Gastrocnemius medialis (tissue), 4 donors: Measurements from ENCODE around the gene RCSD1. TPM values are rescaled to one million over a fixed set of nuclear protein-coding genes. Genes with fewer than 3 reads are reported as not detected.
A peak's percentile ranks its signal among the peaks of the same experiment; 100 is the strongest.

Source experiments
- ATAC-seq, 2 donors: fragments of 150-250 bp; one replicate each; pipeline ENCODE4 v1.9.1; 2016
- DNase-seq, 2 donors: peaks; one replicate each; pipeline ENCODE4 v3.0.0-alpha.2; 2019
- H3K27ac ChIP-seq, 4 donors: fragments of 200-600 bp; sonication (generic); 1 replicate in 1 of 4; 2 replicates in 3 of 4; pipeline ENCODE4 v1.5.1; 2016 to 2018; ENCODE audit warnings: mild to moderate bottlenecking in 2 of 4, moderate library complexity in 1 of 4
- H3K27me3 ChIP-seq, 3 donors: fragments of 200-600 bp; sonication (generic) in 2 of 3; 1 replicate in 1 of 3; 2 replicates in 2 of 3; pipeline versions ENCODE4 v1.5.1 to v1.6.0; 2016 to 2019; ENCODE audit warnings: mild to moderate bottlenecking in 1 of 3, moderate library complexity in 1 of 3
- H3K36me3 ChIP-seq, 2 donors: fragments of 200-600 bp; sonication (generic) in 1 of 2; one replicate each; pipeline ENCODE4 v1.5.1; 2017 to 2018
- H3K4me1 ChIP-seq, 2 donors: fragments of 200-600 bp; sonication (generic) in 1 of 2; one replicate each; pipeline ENCODE4 v1.5.1; 2016 to 2017; ENCODE audit warnings: mild to moderate bottlenecking in 2 of 2
- H3K4me3 ChIP-seq, 4 donors: fragments of 200-600 bp; sonication (generic) in 3 of 4; 1 replicate in 1 of 4; 2 replicates in 3 of 4; pipeline ENCODE4 v1.5.1; 2016 to 2019; ENCODE audit warnings: mild to moderate bottlenecking in 2 of 4
- H3K9me3 ChIP-seq, 3 donors: fragments of 200-600 bp; sonication (generic) in 2 of 3; 1 replicate in 1 of 3; 2 replicates in 2 of 3; pipeline ENCODE4 v1.5.1; 2016 to 2019
- CTCF ChIP-seq, 5 experiments: fragments of 450-650 bp in 3 of 5; fragments of 200-600 bp in 2 of 5; sonication (generic) in 2 of 5; IDR thresholded peaks in 4 of 5; conservative IDR thresholded peaks in 1 of 5; 1 replicate in 4 of 5; 2 replicates in 1 of 5; pipeline ENCODE4 v1.5.1; 2016 to 2019; ENCODE audit warnings: antibody characterized with exemption in 5 of 5, mild to moderate bottlenecking in 3 of 5, moderate library complexity in 3 of 5
- POLR2A ChIP-seq, 2 donors: fragments of 450-650 bp; IDR thresholded peaks; one replicate each; pipeline ENCODE4 v1.6.1; 2017; ENCODE audit warnings: antibody characterized with exemption in 2 of 2, mild to moderate bottlenecking in 2 of 2, moderate library complexity in 2 of 2
- in situ Hi-C, 4 donors: fragments of 200-750 bp; cut with MboI; loops; one replicate each; pipeline versions ENCODE4 v1.15.0 to v1.8.0; 2017; ENCODE audit warnings: low sequenced_read_pairs in 4 of 4
- intact Hi-C: fragments of 100-400 bp; cut with DNase I; formaldehyde crosslinking; loops from one replicate; pipeline ENCODE4 v1.15.1; 2023; ENCODE audit warnings: low total_unique reads
- total RNA-seq, 4 donors: library from RNA; depleted of rRNA; stranded (reverse); fragments of >200 nt; gene quantifications; one replicate each; pipeline versions ENCODE4 v1.1.0 to v1.2.3, GENCODE V29; 2016

Gene RCSD1
- total RNA-seq, 4 donors from 2014 or later = 6.0 to 14.8 (median 7.5) TPM

DNA sequence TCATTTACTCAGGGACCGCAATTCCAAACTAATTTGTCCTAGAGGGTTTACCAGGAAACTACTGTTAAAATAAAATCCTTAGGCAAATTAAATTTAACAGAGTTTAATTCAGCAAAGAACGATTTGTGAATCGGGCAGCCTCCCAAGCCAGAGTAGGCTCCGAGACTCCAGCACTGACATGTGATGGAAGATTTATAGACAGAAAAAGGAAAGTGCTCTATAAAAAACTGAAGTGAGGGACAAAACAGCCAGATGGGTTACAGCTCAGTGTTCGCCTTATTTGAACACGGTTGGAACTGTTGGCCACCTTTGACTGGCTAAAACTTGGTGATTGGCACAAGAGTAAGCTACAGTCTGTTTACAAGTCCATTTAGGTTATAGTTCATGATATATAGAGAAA is 35.2 kb upstream of the RCSD1 start:
- ATAC-seq (no peak), DNase-seq (no peak)
- no peak for TF ChIP-seq POLR2A (IDR thresholded peaks at IDR 0.05)
- TF ChIP-seq CTCF (IDR thresholded peaks at IDR 0.05 in 4 of 5, conservative IDR thresholded peaks at IDR 0.05 in 1 of 5) = no peak
- Histone ChIP-seq H3K9me3 (no peaks in the 10 kb centered on the region), H3K36me3 (no peaks in the 10 kb centered on the region), H3K4me1 (no peaks in the 10 kb centered on the region), H3K4me3 (no peak overlapping the region), H3K27me3 (no peaks in the 10 kb centered on the region), H3K27ac (no peak overlapping the region)
- in situ Hi-C loops (no loop called here), intact Hi-C loops (no loop called here)

GRCh38 chr1:167599957-167600581 is 30.0 kb upstream of the RCSD1 start:
- intact Hi-C loops (loop anchor here (1.0 to 5.0 kb wide), 3 partner anchors 37 to 202 kb away; no protein-coding TSS in a partner anchor), in situ Hi-C loops (loop anchor here (5.0 to 25.0 kb wide), 2 partner anchors 87 to 212 kb away; no protein-coding TSS in a partner anchor)
- H3K27me3 ChIP-seq = no peaks in the 10 kb centered on the region
- H3K36me3 ChIP-seq = no peaks in the 10 kb centered on the region
- peak; percentile 38 to 72 for DNase-seq
- H3K27ac ChIP-seq = peak overlapping the region in 3 of 4 donors; percentile 15 to 70 (median 29)
- H3K9me3 ChIP-seq = no peaks in the 10 kb centered on the region
- ATAC-seq = peak; percentile 93 to 96
- peak; percentile 39 to 76 (median 65) for TF ChIP-seq CTCF (IDR thresholded peaks at IDR 0.05 in 4 of 5, conservative IDR thresholded peaks at IDR 0.05 in 1 of 5)
- TF ChIP-seq POLR2A (IDR thresholded peaks at IDR 0.05) = no peak
- no peak overlapping the region for H3K4me3 ChIP-seq
- peaks cover 19 to 25% of the 10 kb centered on the region in 2 donors for H3K4me1 ChIP-seq

- H3K27ac ChIP-seq = peak overlapping the region; percentile 46 to 70 (median 52)
- in situ Hi-C loops = loop anchor here (5.0 to 25.0 kb wide), 2 partner anchors 86 to 211 kb away; no protein-coding TSS in a partner anchor
- H3K4me3 ChIP-seq = no peak overlapping the region
- no peaks in the 10 kb centered on the region for H3K27me3 ChIP-seq
- intact Hi-C loops = loop anchor here (5.0 kb wide), 2 partner anchors 36 to 201 kb away; no protein-coding TSS in a partner anchor
- DNase-seq = peak; percentile 43 to 50
- H3K9me3 ChIP-seq = no peaks in the 10 kb centered on the region
- no peak for TF ChIP-seq POLR2A (IDR thresholded peaks at IDR 0.05)
- TF ChIP-seq CTCF (IDR thresholded peaks at IDR 0.05 in 4 of 5, conservative IDR thresholded peaks at IDR 0.05 in 1 of 5) = no peak
- no peaks in the 10 kb centered on the region for H3K36me3 ChIP-seq
- H3K4me1 ChIP-seq = peaks cover 19 to 25% of the 10 kb centered on the region in 2 donors
- ATAC-seq = peak; percentile 33 to 49
Measured at GRCh38 chr1:167601442-167602383, 28.3 kb upstream of the RCSD1 start.

DNA sequence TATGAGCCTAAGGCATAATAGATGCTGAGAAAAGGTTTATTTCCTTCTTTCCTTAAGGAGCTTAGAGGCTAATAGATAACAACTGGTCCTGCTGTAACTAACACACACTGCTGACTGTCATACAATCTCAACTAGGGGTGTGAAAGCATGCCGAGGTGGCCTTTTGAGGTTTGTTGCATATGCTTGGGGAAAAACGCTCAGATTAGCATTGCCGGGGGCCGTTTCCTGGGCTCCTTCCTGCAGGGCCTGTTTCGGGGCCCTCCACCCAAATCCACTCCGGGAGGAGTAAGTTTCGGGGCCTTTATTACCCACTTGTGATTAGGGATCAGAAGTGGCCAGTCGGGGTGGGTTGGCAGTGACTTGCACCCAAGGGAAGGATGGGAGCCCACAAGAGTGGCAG is 27.2 kb upstream of the RCSD1 start:
- no peak for DNase-seq
- Histone ChIP-seq H3K27ac (peak overlapping the region in 1 of 4 donors; percentile 55), H3K9me3 (no peaks in the 10 kb centered on the region), H3K27me3 (no peaks in the 10 kb centered on the region), H3K4me1 (peaks cover 19 to 25% of the 10 kb centered on the region in 2 donors), H3K36me3 (no peaks in the 10 kb centered on the region), H3K4me3 (no peak overlapping the region)
- no peak for ATAC-seq
- no peak for TF ChIP-seq CTCF (IDR thresholded peaks at IDR 0.05 in 4 of 5, conservative IDR thresholded peaks at IDR 0.05 in 1 of 5)
- no peak for TF ChIP-seq POLR2A (IDR thresholded peaks at IDR 0.05)
- in situ Hi-C loops = loop anchor here (5.0 to 25.0 kb wide), 2 partner anchors 84 to 209 kb away; no protein-coding TSS in a partner anchor
- intact Hi-C loops = loop anchor here (5.0 kb wide), 2 partner anchors 34 to 199 kb away; no protein-coding TSS in a partner anchor
